Right lung (tissue), 5 donors: ENCODE data around the gene MAJIN. TPM values are rescaled to one million over a fixed set of nuclear protein-coding genes. Genes with fewer than 3 reads are reported as not detected.
A peak's percentile ranks its signal among the peaks of the same experiment; 100 is the strongest.

Experiments
- DNase-seq, 2 donors: peaks; one replicate each; pipeline ENCODE4 v3.0.0-alpha.2; 2013
- polyA plus RNA-seq, 5 donors: library from polyadenylated mRNA; unstranded; fragments of 120-200 nt; gene quantifications; one replicate each; pipeline versions ENCODE4 v1.2.1 to v1.2.3, GENCODE V29; 2013; ENCODE audit warnings: inconsistent platforms in 1 of 5, low replicate concordance in 1 of 5; ENCODE audit not compliant: insufficient read length in 5 of 5, insufficient read depth in 1 of 5

The MAJIN gene
- polyA plus RNA-seq, 5 donors, result not detected

DNA sequence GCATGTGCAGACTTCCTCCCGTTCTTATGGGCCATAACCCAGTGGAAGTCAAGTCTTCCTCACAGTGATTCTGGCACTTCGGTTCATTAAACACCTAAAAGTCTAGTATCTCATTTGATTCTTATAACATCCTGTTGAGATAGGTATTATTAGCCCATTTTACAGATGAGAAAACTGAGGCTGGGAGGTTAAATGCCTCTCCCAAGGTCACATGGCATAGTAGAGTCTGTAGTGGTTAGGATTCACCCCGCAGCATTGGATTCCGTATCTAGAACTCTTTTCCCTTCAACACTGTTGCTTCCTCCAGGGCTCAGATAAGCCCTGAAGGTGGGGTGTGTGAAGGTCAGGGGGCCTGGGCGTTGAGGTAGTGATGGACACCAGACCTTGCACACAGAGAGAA, 39.6 kb downstream of the MAJIN start:
- DNase-seq, result no peak

GRCh38 chr11:64931290-64931689, 40.6 kb downstream of the MAJIN start:
- DNase-seq, result no peak

DNA sequence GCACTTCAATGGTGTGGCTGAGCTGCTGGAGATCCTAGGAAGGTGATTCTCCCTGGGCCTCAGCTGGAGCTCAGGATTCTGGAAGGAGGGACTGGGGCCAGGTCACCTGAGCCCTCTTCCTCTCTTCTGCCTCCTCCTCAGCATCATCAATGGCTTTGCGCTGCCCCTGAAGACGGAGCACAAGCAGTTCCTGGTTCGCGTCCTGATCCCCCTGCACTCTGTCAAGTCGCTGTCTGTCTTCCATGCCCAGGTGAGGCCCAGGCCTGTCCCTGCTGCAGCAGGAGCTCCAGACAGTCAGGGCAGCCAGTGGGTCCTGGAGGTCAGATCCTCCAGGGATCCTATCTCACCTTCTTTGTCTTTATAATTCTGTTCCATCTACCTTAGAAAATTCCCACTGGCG, 41.6 kb downstream of the MAJIN start:
- DNase-seq, result no peak

GRCh38 chr11:64929625-64930024, 42.3 kb downstream of the MAJIN start:
- no peak for DNase-seq

GRCh38 chr11:64928957-64929356, 43.0 kb downstream of the MAJIN start:
- no peak for DNase-seq

GRCh38 chr11:64926689-64927088, 45.2 kb downstream of the MAJIN start:
- no peak for DNase-seq

- no peak for DNase-seq
Observed at GRCh38 chr11:64925536-64926436, 46.1 kb downstream of the MAJIN start.

DNA sequence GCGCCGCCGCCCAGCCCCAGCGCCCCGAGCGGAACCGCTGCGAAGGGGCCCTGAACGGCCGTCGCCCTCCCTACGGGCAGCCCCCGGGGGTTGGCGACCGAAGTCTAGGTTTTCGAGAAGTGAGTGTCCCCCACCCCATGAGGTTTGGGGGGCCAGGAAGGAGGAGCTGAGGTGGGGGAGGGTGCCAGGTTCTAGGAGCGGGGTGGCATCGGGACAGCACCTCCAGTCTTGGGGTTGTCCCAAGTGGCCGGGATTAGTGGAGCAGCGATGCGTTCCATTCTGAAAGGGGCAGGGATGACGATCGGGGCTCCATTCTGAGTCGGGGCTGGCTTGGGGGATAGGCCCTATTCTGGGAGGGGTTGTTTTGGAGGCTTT, 47.0 kb downstream of the MAJIN start:
- no peak for DNase-seq

DNA sequence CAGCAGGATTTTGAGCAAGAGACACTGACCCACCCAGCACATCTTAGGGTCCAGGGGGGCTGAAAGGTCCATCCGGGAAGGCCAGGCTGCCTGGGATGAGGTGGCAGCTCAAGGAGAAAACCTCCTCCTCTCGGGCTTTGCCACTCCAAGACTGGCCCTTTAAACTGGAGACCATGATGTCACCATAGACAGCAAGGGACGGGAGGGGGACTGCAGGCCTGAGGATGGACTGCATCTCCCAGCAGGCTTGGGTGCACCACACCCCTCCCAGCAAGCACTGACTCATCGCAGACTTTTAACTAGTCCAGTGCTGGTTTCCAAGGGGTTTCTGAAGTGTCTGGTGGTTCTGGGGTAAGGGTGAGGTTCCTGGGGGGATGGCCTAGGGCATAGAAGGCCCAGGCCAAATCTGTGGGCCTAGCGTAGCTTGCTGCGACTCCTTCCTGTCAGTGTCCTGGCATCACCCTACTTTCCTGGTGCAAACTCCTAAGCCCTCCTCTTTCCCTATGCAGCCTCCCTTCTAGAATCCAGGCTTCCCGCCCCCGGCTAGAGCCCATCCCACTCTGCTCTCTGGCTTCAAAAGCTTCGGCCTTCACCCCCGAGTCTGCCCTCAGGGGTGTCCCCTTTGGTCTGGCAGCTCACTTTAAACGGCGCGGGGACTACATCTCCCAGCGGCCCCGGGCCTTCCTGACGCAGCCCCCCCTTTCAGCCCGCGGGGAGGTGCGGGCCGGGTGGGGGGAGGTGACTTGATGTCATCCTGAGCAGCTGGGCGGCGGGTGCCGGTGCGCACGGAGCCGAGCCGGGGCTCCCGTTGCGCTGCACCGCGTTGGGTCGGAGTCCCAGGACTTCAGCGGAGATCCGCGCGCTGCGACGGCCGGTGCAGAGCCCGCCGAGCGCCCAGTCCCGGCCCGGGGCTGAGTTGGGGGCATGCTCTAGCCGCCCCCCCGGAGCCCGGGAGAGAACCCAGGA, 47.7 kb downstream of the MAJIN start, which contains the start of gene PPP2R5B:
Gene PPP2R5B (plus strand): TSS at position 746 of the 966 bp plus-strand sequence. CDS start 1,046 bp downstream, outside the sequence.
- DNase-seq, result peak; percentile 86 to 87

DNA sequence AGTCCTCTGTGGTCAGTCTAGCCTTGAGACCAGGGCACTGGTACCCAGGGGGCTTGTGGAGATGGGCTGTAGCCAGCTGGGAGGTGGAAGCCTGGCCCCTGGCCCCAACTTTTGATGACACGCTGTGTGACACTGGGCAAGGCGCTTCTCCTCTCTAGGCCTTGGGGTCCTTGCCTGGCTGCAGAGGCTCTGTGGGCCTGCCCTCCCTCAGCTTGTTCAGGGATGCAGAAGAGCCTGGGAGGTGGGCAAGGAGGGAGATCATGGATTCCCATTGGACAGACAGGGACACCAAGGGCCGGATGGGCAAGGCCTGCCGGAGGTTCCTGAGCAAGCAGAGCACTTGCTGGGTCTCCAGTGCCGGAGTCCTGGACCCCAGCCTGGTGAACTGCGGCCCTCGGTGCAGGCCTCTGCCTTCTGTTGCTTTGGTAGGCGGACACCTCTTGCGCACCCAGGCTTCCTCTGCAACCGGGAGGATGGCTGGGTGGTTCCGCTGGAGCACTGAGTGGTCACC, 48.7 kb downstream of the MAJIN start:
- DNase-seq, result no peak

GRCh38 chr11:64921384-64921783, 50.5 kb downstream of the MAJIN start:
- no peak for DNase-seq

DNA sequence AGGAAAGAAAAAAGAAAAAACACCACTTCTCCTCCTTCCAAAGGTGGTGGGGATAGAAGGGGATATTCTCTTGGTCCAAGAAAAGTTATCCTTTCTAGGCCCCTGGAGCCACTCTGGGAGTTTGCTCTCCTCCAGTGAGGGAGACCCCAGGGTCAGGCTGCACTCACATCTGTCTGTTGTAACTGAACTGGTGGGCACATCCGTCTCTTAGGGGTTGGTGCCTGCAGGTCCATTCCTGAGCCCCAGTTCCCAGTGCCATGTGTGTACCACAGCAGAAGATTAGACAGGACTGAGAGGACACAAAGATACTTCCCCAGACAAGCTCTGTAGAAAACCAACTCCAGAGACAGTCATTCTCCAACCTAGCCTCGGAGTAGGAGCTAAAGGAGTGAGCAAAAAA, 51.8 kb downstream of the MAJIN start:
- DNase-seq, result no peak

- DNase-seq, result no peak
Observed at GRCh38 chr11:64919627-64920026, 52.3 kb downstream of the MAJIN start.

- DNase-seq, result peak in 1 of 2 donors; percentile 34
Observed at GRCh38 chr11:64918017-64918416, 53.9 kb downstream of the MAJIN start.

- no peak for DNase-seq
Observed at GRCh38 chr11:64917663-64917995, 54.3 kb downstream of the MAJIN start.

GRCh38 chr11:64916775-64917662, 54.9 kb downstream of the MAJIN start, which contains the start of gene ATG2A:
Gene ATG2A (minus strand): TSS chr11:64917209. CDS start chr11:64917135, 74 bp downstream.
- peak; percentile 99 to 100 for DNase-seq

DNA sequence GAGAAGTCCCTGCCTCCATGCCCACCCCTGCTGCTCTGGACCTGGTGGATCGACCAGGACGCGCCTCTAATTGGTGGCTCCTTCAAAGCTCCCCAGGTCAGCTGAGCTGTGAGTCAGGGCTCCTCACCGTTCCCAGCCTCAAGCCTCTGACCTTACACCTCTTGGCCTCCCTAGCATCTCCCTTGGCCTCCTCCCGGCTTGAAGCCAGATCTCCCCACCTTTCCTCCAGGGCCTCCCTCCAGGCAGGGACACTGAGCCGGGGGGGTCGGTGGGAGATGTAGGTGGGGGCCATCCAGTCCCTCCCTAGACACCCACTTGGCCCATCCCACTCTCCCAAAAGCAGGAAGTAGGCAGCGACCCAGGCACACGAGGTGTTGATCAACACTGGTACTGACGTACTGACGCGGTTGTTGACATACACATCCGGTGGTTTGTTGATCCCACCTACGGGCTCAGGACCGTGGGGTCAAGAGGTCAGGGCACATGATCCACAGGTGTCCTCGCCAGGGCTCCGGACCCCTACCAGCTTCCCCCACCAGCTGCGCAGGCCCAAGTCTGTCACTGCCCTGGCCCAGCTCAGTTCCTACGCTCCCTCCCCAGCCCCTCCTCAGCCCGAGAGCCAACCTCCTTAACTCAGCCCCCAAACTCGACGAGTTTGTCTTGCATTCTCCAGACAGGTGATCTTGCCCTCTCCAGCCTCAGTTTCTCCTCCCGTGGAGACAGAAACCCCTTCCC, 55.7 kb downstream of the MAJIN start:
- peak in 1 of 2 donors; percentile 24 for DNase-seq

GRCh38 chr11:64915376-64915887, 56.5 kb downstream of the MAJIN start:
- DNase-seq, result no peak

- DNase-seq, result no peak
Observed at GRCh38 chr11:64914123-64914522, 57.8 kb downstream of the MAJIN start.

DNA sequence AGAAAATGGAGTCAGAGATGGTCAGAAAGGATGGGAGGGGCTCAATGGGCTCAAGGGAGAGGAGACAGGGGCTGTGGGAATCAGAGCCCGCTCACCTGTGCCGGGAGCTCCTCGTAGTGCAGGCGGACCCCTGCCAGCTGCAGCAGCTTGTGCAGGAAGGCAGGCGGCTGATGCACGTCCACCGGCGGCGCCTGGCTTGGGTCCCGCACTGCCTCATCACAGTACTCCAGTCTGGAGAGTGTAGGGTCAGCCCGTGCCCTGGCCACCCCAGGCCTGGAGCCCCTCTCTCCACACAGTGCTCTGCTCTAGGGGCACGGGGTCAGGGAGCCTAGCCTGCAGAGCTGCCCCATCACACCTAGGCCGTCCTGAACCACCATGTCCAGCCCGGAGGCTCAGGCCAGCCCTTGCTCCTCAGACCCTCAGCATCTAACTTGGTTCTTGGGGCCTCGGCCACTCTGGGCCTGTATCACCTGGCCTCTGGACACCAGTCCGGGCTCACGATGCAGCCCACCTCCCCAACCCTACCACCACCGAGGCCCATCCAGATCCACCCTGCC, 58.7 kb downstream of the MAJIN start:
- DNase-seq, result no peak
